Measurements from ENCODE around the gene SVIL.
"Not testable (repeated sequence)": the region's sequence is repeated elsewhere in the genome, so short reads cannot be mapped to it uniquely, and the experiment has no call there.

Gene SVIL

DNA sequence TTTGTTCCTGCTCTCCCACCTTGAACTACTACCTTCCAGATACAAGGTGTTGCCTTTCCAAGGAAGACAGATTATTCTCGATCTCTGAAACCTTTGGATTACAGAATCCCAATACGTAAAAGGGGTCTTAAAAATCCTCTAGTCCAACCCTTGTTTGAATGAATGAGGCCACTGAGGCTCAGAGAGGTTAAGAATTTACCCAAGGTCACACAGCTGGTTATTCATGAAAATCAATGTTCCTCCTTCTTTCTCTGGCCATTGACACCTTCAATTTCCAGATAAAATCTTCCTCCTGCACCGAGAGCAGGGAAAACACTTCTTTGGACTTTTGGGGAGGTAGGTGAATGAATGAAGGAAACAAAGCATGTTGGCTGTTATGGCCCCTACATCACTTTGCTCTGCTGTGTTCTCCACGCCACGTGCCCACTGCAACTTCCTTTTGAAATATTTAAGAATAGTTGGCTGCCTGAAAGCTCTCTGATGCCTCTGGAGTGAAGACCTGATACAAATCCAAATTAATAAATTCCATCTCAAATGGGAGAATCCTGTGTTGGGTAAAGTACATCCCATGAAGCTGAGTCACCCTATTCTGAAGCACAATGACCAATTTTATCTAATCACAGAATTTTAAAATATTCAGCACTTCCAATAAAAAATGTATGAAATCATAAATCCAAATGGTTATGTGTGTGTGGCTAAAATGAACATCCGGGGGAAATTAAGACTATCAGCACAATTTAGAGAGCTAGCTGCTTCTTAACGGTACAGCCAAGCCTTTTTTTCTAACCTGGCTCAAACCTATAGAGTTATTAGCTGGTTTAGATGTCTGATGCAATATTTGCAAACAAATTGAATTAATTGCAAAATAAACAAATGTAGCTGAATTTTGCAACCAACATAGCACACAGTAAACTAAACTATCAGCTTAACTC lies 7.3 kb downstream of the SVIL start:
- Histone ChIP-seq H3K36me3 (no peaks in the 10 kb centered on the region), H3K27me3 (no peaks in the 10 kb centered on the region), H3K9me3 (no peaks in the 10 kb centered on the region), H3K4me3 (ENCODE audit: low read depth in 1 of 2, low read length in 1 of 2) (no peak overlapping the region), H3K4me1 (ENCODE audit: control insufficient read depth in 1 of 2, insufficient read depth in 1 of 2, low read depth in 1 of 2, low read length in 1 of 2) (peaks cover 46 to 68% of the 10 kb centered on the region in 2 experiments), H3K27ac (peak overlapping the region; percentile 86)
- TF ChIP-seq, protein P1, sequence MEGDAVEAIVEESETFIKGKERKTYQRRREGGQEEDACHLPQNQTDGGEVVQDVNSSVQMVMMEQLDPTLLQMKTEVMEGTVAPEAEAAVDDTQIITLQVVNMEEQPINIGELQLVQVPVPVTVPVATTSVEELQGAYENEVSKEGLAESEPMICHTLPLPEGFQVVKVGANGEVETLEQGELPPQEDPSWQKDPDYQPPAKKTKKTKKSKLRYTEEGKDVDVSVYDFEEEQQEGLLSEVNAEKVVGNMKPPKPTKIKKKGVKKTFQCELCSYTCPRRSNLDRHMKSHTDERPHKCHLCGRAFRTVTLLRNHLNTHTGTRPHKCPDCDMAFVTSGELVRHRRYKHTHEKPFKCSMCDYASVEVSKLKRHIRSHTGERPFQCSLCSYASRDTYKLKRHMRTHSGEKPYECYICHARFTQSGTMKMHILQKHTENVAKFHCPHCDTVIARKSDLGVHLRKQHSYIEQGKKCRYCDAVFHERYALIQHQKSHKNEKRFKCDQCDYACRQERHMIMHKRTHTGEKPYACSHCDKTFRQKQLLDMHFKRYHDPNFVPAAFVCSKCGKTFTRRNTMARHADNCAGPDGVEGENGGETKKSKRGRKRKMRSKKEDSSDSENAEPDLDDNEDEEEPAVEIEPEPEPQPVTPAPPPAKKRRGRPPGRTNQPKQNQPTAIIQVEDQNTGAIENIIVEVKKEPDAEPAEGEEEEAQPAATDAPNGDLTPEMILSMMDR (IDR thresholded peaks at IDR 0.05): no peak

DNA sequence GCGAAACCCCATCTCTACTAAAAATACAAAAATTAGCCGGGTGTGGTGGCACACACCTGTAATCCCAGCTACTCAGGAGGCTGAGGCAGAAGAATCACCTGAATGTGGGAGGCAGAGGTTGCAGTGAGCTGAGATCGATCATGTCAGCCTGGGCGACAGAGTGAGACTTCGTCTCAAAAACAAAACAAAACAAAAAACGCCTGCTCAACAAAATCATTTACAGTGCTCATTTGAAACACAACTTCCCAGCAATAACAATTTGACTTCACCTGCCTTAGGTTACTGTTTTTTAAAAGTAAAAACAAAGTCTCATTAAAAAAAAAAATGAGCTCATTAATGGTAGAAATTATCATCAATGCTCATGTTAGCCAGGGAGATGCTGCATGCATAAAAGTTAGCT lies 10.4 kb downstream of the SVIL start:
- peaks cover 31 to 47% of the 10 kb centered on the region in 2 experiments for H3K4me1 ChIP-seq (ENCODE audit: control insufficient read depth in 1 of 2, insufficient read depth in 1 of 2, low read depth in 1 of 2, low read length in 1 of 2)
- not testable (repeated sequence) for H3K36me3 ChIP-seq; H3K27me3 ChIP-seq; H3K4me3 ChIP-seq (ENCODE audit: low read depth in 1 of 2, low read length in 1 of 2); H3K9me3 ChIP-seq
- H3K27ac ChIP-seq: peak overlapping the region; percentile 69

DNA sequence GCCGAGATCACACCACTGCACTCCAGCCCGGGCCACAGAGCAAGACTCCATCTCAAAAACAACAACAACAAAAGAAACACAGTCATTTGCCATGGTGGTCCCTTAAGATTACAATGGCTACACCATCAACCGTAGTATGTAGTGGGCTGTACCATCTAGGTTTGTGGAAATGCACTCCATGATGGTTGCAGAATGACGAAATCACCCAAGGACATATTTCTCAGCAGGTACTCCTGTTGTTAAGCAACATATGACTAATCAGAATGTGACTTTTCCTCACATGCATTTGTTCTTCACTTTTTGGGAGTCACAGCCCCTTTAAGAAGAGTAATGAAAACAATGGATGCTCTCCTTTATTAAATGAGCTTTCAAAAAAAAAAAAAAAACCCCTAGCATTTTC lies 11.0 kb downstream of the SVIL start:
- no peaks in the 10 kb centered on the region for H3K36me3 ChIP-seq
- H3K9me3 ChIP-seq: no peaks in the 10 kb centered on the region
- H3K4me3 ChIP-seq (ENCODE audit: low read depth in 1 of 2, low read length in 1 of 2): no peak overlapping the region
- TF ChIP-seq, protein P1 (IDR thresholded peaks at IDR 0.05): no peak
- no peaks in the 10 kb centered on the region for H3K27me3 ChIP-seq
- peak overlapping the region; percentile 69 for H3K27ac ChIP-seq
- peaks cover 31 to 42% of the 10 kb centered on the region in 2 experiments for H3K4me1 ChIP-seq (ENCODE audit: control insufficient read depth in 1 of 2, insufficient read depth in 1 of 2, low read depth in 1 of 2, low read length in 1 of 2)

DNA sequence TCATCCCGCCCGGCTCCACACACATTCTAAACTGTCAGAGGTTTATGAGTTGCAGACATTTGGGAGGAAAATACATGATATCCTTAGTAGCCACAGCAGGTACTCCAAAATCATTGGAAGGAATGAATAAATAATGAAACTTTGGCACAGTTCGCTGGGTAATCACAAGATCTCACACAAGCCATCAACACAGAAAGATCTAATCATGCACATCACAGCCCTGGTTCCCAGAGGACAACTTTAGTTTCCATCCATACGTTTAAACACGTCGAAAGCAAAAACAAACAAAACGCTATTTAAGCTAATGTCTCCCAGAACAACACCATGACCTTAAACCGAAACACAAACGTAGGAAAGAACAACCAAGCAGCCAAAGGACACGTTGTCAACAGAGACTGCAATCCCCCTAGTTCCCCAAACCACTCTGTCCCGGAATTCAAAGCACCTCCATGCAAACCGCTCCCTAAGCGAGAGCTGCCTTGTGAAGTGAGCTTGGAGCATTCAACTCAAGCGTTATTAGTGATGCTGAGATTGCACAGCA lies 12.3 kb downstream of the SVIL start:
- H3K27ac ChIP-seq: peak overlapping the region; percentile 69
- TF ChIP-seq, protein P1 (IDR thresholded peaks at IDR 0.05): no peak
- H3K4me3 ChIP-seq (ENCODE audit: low read depth in 1 of 2, low read length in 1 of 2): no peak overlapping the region
- H3K36me3 ChIP-seq: no peaks in the 10 kb centered on the region
- H3K9me3 ChIP-seq: no peaks in the 10 kb centered on the region
- H3K4me1 ChIP-seq (ENCODE audit: control insufficient read depth in 1 of 2, insufficient read depth in 1 of 2, low read depth in 1 of 2, low read length in 1 of 2): peaks cover 25 to 30% of the 10 kb centered on the region in 2 experiments
- H3K27me3 ChIP-seq: no peaks in the 10 kb centered on the region

DNA sequence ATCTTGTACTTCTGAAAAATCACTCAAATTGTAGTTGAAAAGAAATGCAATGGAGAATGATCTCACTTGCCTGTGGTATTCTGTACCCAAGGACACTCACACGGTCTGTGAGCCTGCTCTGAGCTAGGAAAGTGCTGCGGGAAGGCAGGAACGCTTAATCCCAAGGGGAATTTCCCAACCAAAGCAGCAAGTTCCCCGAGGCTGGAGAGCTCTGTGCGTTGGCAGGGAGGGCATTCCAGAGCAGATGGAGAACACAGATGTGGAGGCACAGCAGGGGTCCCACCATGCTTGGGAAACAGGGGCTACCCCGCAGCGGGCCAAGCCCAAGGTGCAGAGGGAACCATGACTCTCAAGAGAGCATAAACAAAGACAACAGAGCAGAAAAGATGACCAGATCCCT lies 13.6 kb downstream of the SVIL start:
- Histone ChIP-seq H3K9me3 (no peaks in the 10 kb centered on the region), H3K4me3 (ENCODE audit: low read depth in 1 of 2, low read length in 1 of 2) (no peak overlapping the region), H3K36me3 (no peaks in the 10 kb centered on the region), H3K27ac (no peak overlapping the region), H3K27me3 (no peaks in the 10 kb centered on the region), H3K4me1 (ENCODE audit: control insufficient read depth in 1 of 2, insufficient read depth in 1 of 2, low read depth in 1 of 2, low read length in 1 of 2) (peaks cover 31 to 35% of the 10 kb centered on the region in 2 experiments)
- TF ChIP-seq, protein P1 (IDR thresholded peaks at IDR 0.05): no peak

DNA sequence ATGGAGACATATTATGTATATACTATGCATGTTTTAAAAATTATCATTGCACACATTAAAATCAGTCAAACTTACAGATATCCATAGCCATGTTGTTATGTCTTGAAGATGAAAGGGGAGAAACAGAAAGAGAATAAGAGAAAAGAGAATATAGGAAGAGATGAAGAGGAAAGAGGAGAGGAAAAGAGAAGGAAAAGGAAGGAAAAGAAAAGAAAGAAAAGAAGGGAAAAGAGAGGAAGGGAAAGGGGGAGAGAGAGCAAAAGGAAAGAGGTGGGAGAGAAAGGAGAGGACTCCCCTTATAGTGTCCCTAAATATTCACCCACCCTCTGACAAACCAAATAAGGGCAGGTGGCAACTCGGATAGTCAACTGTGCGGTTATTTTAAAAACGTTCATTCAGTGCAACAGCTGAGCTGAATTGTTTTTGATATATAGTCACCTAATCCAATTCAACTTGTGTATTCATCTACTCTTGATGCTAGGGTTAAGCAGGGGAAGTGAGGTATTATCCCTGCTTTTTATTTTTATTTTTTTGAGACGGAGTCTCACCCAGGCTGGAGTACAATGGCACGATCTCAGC lies 14.6 kb downstream of the SVIL start:
- TF ChIP-seq, protein P1 (IDR thresholded peaks at IDR 0.05): no peak
- peaks cover 32 to 38% of the 10 kb centered on the region in 2 experiments for H3K4me1 ChIP-seq (ENCODE audit: control insufficient read depth in 1 of 2, insufficient read depth in 1 of 2, low read depth in 1 of 2, low read length in 1 of 2)
- no peak overlapping the region for H3K27ac ChIP-seq
- no peaks in the 10 kb centered on the region for H3K9me3 ChIP-seq
- H3K27me3 ChIP-seq: no peaks in the 10 kb centered on the region
- H3K36me3 ChIP-seq: no peaks in the 10 kb centered on the region
- no peak overlapping the region for H3K4me3 ChIP-seq (ENCODE audit: low read depth in 1 of 2, low read length in 1 of 2)
